Chondrocyte (in vitro differentiated cells): ENCODE measurements around the gene GRM4. TPM values are rescaled to one million over a fixed set of nuclear protein-coding genes. Genes with fewer than 3 reads are reported as not detected.

Experiments used
- DNase-seq: peaks from one replicate; pipeline ENCODE4 v3.0.0; 2021; ENCODE audit warnings: mixed read lengths, low spot score
- H3K27ac Mint-ChIP-seq: one replicate; pipeline ENCODE4 v1.8.0; 2021; ENCODE audit warnings: mild to moderate bottlenecking, moderate library complexity, mixed read lengths; ENCODE audit not compliant: unreplicated experiment
- H3K27me3 Mint-ChIP-seq: 2 replicates; pipeline ENCODE4 v1.8.0; 2021; ENCODE audit warnings: low read depth, mixed read lengths
- H3K36me3 Mint-ChIP-seq: 2 replicates; pipeline ENCODE4 v1.8.0; 2021; ENCODE audit warnings: low read depth, mixed read lengths
- H3K4me1 Mint-ChIP-seq: 2 replicates; pipeline ENCODE4 v1.8.0; 2021; ENCODE audit warnings: low read depth, mild to moderate bottlenecking, mixed read lengths
- H3K4me3 Mint-ChIP-seq: one replicate; pipeline ENCODE4 v1.8.0; 2021; ENCODE audit warnings: mild to moderate bottlenecking, moderate library complexity, mixed read lengths; ENCODE audit not compliant: unreplicated experiment
- H3K9me3 Mint-ChIP-seq: 2 replicates; pipeline ENCODE4 v1.8.0; 2021; ENCODE audit warnings: low read depth, mixed read lengths
- total RNA-seq: library from RNA; stranded (reverse); gene quantifications from 3 replicates; pipeline ENCODE4 v1.2.1, GENCODE V29; 2021
- TF ChIP-seq, protein P1 (sequence below): fragments of 200-600 bp; sonication (generic); IDR thresholded peaks from 2 replicates; pipeline ENCODE4 v1.5.0; 2021; ENCODE audit warnings: antibody characterized with exemption, mild to moderate bottlenecking, moderate library complexity

Gene GRM4
- total RNA-seq, 1 donor from 2014 or later = 0.27 TPM

DNA sequence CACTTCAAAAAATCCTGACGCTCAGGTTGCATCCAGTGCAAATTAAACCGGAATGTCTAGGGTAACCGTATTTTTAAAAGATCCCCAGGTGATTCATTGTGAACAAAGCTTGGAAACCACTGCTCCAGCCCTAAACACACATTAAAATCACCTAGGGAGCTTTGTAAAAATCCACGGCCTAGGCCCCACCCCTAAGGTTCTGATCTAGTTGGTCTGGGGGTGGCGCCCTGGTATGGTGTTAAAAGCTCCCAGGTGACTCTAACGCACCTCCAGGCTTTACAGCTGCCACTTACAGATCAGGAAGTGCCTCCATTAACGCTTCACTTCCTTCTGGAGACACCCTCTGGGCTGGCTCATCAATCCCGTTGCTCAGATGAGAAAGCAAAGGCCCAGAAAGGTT is 92.2 kb downstream of the GRM4 start:
- no peaks in the 10 kb centered on the region for H3K9me3 Mint-ChIP-seq
- no peak overlapping the region for H3K4me3 Mint-ChIP-seq
- TF ChIP-seq, protein P1, sequence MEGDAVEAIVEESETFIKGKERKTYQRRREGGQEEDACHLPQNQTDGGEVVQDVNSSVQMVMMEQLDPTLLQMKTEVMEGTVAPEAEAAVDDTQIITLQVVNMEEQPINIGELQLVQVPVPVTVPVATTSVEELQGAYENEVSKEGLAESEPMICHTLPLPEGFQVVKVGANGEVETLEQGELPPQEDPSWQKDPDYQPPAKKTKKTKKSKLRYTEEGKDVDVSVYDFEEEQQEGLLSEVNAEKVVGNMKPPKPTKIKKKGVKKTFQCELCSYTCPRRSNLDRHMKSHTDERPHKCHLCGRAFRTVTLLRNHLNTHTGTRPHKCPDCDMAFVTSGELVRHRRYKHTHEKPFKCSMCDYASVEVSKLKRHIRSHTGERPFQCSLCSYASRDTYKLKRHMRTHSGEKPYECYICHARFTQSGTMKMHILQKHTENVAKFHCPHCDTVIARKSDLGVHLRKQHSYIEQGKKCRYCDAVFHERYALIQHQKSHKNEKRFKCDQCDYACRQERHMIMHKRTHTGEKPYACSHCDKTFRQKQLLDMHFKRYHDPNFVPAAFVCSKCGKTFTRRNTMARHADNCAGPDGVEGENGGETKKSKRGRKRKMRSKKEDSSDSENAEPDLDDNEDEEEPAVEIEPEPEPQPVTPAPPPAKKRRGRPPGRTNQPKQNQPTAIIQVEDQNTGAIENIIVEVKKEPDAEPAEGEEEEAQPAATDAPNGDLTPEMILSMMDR = no peak
- H3K27ac Mint-ChIP-seq = no peak overlapping the region
- no peaks in the 10 kb centered on the region for H3K4me1 Mint-ChIP-seq
- DNase-seq = no peak
- H3K27me3 Mint-ChIP-seq = peaks cover 36% of the 10 kb centered on the region
- no peaks in the 10 kb centered on the region for H3K36me3 Mint-ChIP-seq

GRCh38 chr6:34052918-34053608 is 92.8 kb downstream of the GRM4 start:
- no peaks in the 10 kb centered on the region for H3K4me1 Mint-ChIP-seq
- no peaks in the 10 kb centered on the region for H3K9me3 Mint-ChIP-seq
- H3K27ac Mint-ChIP-seq = no peak overlapping the region
- H3K4me3 Mint-ChIP-seq = no peak overlapping the region
- no peak for DNase-seq
- peaks cover 39% of the 10 kb centered on the region for H3K27me3 Mint-ChIP-seq
- TF ChIP-seq, protein P1 = no peak
- no peaks in the 10 kb centered on the region for H3K36me3 Mint-ChIP-seq

DNA sequence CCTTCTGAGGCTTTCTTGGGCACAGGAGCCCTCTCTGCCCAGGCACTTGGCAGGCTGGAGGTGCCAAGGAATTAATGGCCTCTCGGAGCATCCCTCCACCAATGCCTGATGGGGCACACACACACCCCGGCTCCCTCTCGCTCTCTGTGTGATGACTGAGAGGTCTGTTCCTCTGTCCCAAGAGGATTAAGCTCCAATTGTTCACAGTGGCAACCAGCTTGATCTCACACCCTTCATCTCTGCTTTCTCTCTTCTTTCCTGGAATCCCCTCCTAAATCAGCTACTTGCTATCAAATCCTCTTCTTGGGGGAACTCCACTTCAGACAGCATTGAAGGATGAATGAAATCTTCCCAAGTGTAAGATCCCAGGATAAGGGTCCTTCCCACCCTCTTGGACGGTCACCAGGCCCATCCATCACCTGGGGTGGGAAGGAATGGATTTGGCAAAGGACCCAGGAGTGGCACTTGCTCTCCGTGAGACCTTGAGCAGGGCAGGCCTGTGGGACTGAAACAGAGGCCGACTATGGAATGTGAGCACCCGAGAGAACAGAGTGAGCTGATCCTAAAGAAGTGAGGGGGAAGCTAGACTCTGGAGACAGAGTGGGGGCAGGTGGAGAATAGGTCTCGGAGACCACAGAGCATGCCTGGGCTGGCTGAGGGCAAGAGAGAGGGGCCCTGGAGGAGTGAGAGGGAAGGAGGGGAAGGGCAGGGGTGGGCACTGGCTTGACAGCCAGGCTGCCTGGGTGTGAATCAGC is 93.6 kb downstream of the GRM4 start:
- Mint-ChIP-seq H3K9me3 (no peaks in the 10 kb centered on the region), H3K4me1 (no peaks in the 10 kb centered on the region), H3K27ac (no peak overlapping the region), H3K27me3 (peaks cover 46% of the 10 kb centered on the region), H3K36me3 (no peaks in the 10 kb centered on the region), H3K4me3 (no peak overlapping the region)
- DNase-seq = no peak
- TF ChIP-seq, protein P1 = no peak

DNA sequence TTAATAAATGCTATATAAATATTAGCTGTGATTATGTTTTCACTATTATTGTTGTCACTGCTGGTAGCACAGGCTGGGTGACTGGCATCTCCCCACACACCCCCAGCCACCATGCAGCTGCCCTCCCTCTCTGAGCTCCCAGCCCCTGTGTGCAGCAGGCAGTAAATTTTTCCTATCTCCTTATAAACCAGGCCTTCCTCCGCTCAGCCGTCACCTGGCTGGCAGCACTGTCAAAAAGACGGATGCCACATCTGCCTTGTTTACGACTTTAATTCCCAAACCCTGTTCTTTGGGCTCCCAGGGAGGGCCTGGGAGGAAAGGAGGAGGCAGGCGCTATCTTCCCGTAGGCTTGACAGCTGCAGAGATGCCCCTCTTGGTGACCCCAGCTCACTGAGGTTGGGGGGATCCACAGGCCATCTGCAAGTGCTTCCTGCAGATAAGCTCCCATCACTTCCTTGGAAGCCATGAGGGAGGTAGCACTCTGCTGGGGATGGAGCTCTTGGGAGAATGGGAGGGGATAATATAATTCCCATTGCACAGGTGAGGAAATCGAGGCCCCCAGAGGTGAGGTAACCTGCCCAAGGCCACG is 94.5 kb downstream of the GRM4 start:
- H3K9me3 Mint-ChIP-seq = no peaks in the 10 kb centered on the region
- TF ChIP-seq, protein P1 = no peak
- no peak overlapping the region for H3K27ac Mint-ChIP-seq
- no peak for DNase-seq
- no peaks in the 10 kb centered on the region for H3K36me3 Mint-ChIP-seq
- no peak overlapping the region for H3K4me3 Mint-ChIP-seq
- H3K27me3 Mint-ChIP-seq = peaks cover 49% of the 10 kb centered on the region
- H3K4me1 Mint-ChIP-seq = no peaks in the 10 kb centered on the region

DNA sequence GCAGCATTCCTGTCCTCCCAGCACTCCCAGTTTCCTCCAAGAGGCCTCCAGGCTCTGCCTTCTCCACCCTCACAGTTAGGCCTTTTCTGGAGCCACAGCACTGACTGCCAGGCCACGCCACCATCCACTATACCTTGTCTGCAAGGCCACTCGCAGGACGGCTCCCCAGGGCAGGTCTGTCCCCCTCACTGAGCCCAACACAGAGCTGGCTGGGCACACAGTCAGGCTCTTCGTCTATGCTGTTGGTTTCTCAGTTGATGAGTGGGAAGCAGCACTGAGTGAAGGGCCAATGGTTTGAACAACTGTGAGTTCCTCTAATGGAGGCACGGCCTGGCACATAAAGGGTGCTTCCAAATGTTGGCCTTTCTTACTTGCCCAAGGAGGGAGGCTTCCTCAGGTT is 95.2 kb downstream of the GRM4 start:
- H3K4me1 Mint-ChIP-seq = no peaks in the 10 kb centered on the region
- TF ChIP-seq, protein P1 = no peak
- no peak for DNase-seq

More for the DNA sequence above, 95.2 kb downstream of the GRM4 start:
- Mint-ChIP-seq H3K36me3 (no peaks in the 10 kb centered on the region), H3K27ac (no peak overlapping the region), H3K4me3 (no peak overlapping the region), H3K9me3 (no peaks in the 10 kb centered on the region), H3K27me3 (peaks cover 53% of the 10 kb centered on the region)
